ENCODE results near the gene FAM50B. TPM values are rescaled to one million over a fixed set of nuclear protein-coding genes. Genes with fewer than 3 reads are reported as not detected.

FAM50B gene
- total and polyA plus RNA-seq, 2 of the 4 experiments (the other 2 are of a cell fraction), result 4.1 to 7.4 TPM

DNA sequence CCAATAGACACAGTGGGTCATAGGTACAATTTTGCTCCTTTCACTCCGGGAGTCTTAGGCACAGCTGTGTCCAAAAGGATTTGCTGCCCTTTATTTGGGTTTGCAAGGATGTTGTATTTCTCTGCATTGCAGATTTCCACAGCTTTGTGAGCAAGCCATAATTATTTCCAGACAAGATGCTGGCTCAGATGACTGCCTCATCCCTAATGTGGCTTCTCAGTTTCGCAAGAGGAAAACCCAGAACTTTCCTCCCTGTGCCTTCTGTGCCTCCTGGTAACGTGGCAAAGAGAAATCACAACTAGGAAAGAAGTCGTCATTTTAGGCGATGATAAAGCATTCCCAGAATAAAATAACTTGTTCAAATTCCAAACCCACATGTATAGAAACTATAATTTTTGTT lies 33.7 kb downstream of the FAM50B start:
- Histone ChIP-seq H3K36me3 (ENCODE audit: control insufficient read depth, insufficient read depth, low read length) (no peaks in the 10 kb centered on the region), H3K9me1 (ENCODE audit: insufficient read depth, low read length) (no peaks in the 10 kb centered on the region; the same call in 1 of the 2 replicates), H2BK120ac (ENCODE audit: low read depth, low read length) (no peak overlapping the region), H3K18ac (ENCODE audit: low read depth, low read length) (no peak overlapping the region; the same call in 1 of the 2 replicates), H3K27me3 (ENCODE audit: control insufficient read depth, insufficient read depth, low read length) (no peaks in the 10 kb centered on the region), H2BK20ac (ENCODE audit: low read depth, low read length) (peak overlapping the region; percentile 8; the same call in 1 of the 2 replicates), H3K4me2 (ENCODE audit: low read depth, low read length) (no peak overlapping the region), H2BK15ac (ENCODE audit: low read depth, low read length) (no peak overlapping the region), H3K14ac (replicated peaks; ENCODE audit: low read depth, low read length) (no peak overlapping the region), H3K9me3 (ENCODE audit: control insufficient read depth, insufficient read depth, low read length) (no peaks in the 10 kb centered on the region), H2BK5ac (ENCODE audit: low read depth, low read length, poor library complexity, severe bottlenecking) (no peak overlapping the region), H4K20me1 (ENCODE audit: insufficient read depth, low read length) (no peaks in the 10 kb centered on the region; the same call in 1 of the 2 replicates), H3K27ac (ENCODE audit: insufficient read depth, low read length) (no peak overlapping the region), H3K79me1 (ENCODE audit: low read depth in 1 of 2, low read length in 2 of 2) (no peaks in the 10 kb centered on the region), H3K9ac (ENCODE audit: low read depth, low read length) (no peak overlapping the region), H4K5ac (ENCODE audit: low read depth, low read length) (no peak overlapping the region), H2AFZ (replicated peaks; ENCODE audit: low read length, poor library complexity) (peak overlapping the region; percentile 1), H3K4me3 (ENCODE audit: insufficient read depth, low read depth, low read length) (no peak overlapping the region), H3K4me1 (ENCODE audit: control insufficient read depth, insufficient read depth, low read length) (peaks cover 8% of the 10 kb centered on the region), H2AK5ac (ENCODE audit: low read depth, low read length) (no peak overlapping the region), H3K23ac (ENCODE audit: low read depth, low read length) (no peak overlapping the region), H4K91ac (ENCODE audit: insufficient read depth, low read depth, low read length) (no peak overlapping the region), H4K8ac (ENCODE audit: low read depth in 2 of 2, low read length in 2 of 2) (no peak overlapping the region), H2AK9ac (replicated peaks; ENCODE audit: low read depth, low read length, poor library complexity) (no peak overlapping the region), H3K4ac (ENCODE audit: low read depth, low read length) (peak overlapping the region; percentile 7; the same call in 1 of the 2 replicates), H3K56ac (ENCODE audit: extremely low read depth, insufficient read depth, low read length) (no peak overlapping the region)
- 100% methylated on average over 1 of the region's 5 CpGs; no CpG with 5 or more reads in 1 of the 2 experiments for WGBS, 2 experiments (ENCODE audit: extremely low coverage in 2 of 2, insufficient read length in 1 of 2)
- no peak for TF ChIP-seq MAFK (IDR thresholded peaks at IDR 0.05; ENCODE audit: low read depth, low read length)
- TF ChIP-seq NFE2L2 (IDR thresholded peaks at IDR 0.05; ENCODE audit: low read depth, low read length), result no peak
- no peak for TF ChIP-seq BHLHE40 (IDR thresholded peaks at IDR 0.05; ENCODE audit: low read depth, low read length)
- TF ChIP-seq FOS (IDR thresholded peaks at IDR 0.05; ENCODE audit: low read depth, low read length), result no peak
- TF ChIP-seq CEBPB (IDR thresholded peaks at IDR 0.05; ENCODE audit: low read depth, low read length), result peak; percentile 87
- no peak for TF ChIP-seq MXI1 (IDR thresholded peaks at IDR 0.05; ENCODE audit: borderline replicate concordance, low read depth, low read length)
- no peak for TF ChIP-seq SMC3 (IDR thresholded peaks at IDR 0.05; ENCODE audit: low read depth, low read length)
- BruUV-seq (replicated peaks), result no TSS peak
- peak; percentile 31 for ATAC-seq (ENCODE audit: low read depth)
- in situ Hi-C loops (cut with MboI; ENCODE audit: low sequenced_read_pairs) (loop anchor here (10.0 kb wide), 1 partner anchor 138 kb away; no protein-coding TSS in a partner anchor), intact Hi-C loops (cut with micrococcal nuclease) (no loop called here), dilution Hi-C loops (cut with HindIII; ENCODE audit: low sequenced_read_pairs, unreplicated experiment) (no loop called here)
- POLR2A ChIA-PET (ENCODE audit: unreplicated experiment), result no interaction called here
- DNase-seq, result peak; percentile 72
- CTCF ChIA-PET, result interaction anchor here (1.0 to 1.3 kb wide), 2 partner anchors 34 to 135 kb away, joined by 3 to 5 read pairs; partner anchors contain the start of gene FAM50B

All from IMR-90 (cell line).